K562 (cell line): Measurements from ENCODE around the gene TMEM41A. TPM values are rescaled to one million over a fixed set of nuclear protein-coding genes. Genes with fewer than 3 reads are reported as not detected.
"Not testable (repeated sequence)": the region's sequence is repeated elsewhere in the genome, so short reads cannot be mapped to it uniquely, and the experiment has no call there.

ENCODE experiments used
- ATAC-seq: fragments of 200-7000 bp; cut with Tn5 transposase; 3 replicates; pipeline ENCODE4 v1.9.1; 2020; ENCODE audit warnings: moderate library complexity
- BruUV-seq: library from RNA; stranded (reverse); fragments of 400-500 nt; replicated peaks from 2 replicates; lab custom pipeline; 2021; lab: Mats Ljungman, UMichigan
- CTCF ChIA-PET: fragments of 300-600 bp; formaldehyde crosslinking; extraction: SDS; loops from one replicate; lab custom pipeline; 2021; ENCODE audit warnings: low intra/inter-chr PET ratio; lab: Yijun Ruan, JAX
- POLR2A ChIA-PET: fragments of 300-600, 350-650 bp; sonication (Branson Sonifier 250); formaldehyde crosslinking; extraction: SDS; loops from one replicate; lab custom pipeline; 2021; ENCODE audit warnings: antibody characterized with exemption, inconsistent platforms; lab: Yijun Ruan, JAX
- DNase-seq, 4 experiments: peaks; one replicate each; pipeline versions ENCODE4 v3.0.0 to v3.0.0-alpha.2; 2011 to 2018; ENCODE audit warnings: low spot score in 3 of 4, mixed read lengths in 3 of 4; ENCODE audit errors: extremely low read depth in 1 of 4
- FAIRE-seq: peaks from 2 replicates; lab custom pipeline; 2011; peaks lifted over from hg19 to GRCh38; lab: Jason Lieb, UNC
- H2AFZ ChIP-seq: 2 replicates; pipeline ENCODE4 v1.6.0; 2011; ENCODE audit warnings: low read depth, low read length, control low read depth, inconsistent platforms
- H3K27ac ChIP-seq: fragments of 200-600 bp; 3 replicates; pipeline ENCODE4 v1.8.0; 2011; ENCODE audit warnings: low read depth, mild to moderate bottlenecking, control low read depth, inconsistent platforms, low read length, moderate library complexity, mixed read lengths; ENCODE audit errors: extremely low read depth
- H3K27me3 ChIP-seq, 2 experiments: fragments of 300-600 bp in 1 of 2; 2 replicates in 1 of 2; 3 replicates in 1 of 2; pipeline versions ENCODE4 v1.6.0 to v1.8.0; 2011; ENCODE audit warnings: inconsistent platforms in 2 of 2, low read length in 2 of 2, mild to moderate bottlenecking in 1 of 2, mixed read lengths in 1 of 2, moderate library complexity in 1 of 2; ENCODE audit not compliant: control insufficient read depth in 2 of 2, insufficient read depth in 2 of 2
- H3K36me3 ChIP-seq: fragments of 300-600 bp; 3 replicates; pipeline ENCODE4 v1.8.0; 2011; ENCODE audit warnings: mild to moderate bottlenecking, low read length, inconsistent platforms; ENCODE audit not compliant: control insufficient read depth, insufficient read depth
- H3K4me1 ChIP-seq, 2 experiments: fragments of 200-600 bp in 1 of 2; replicated peaks in 1 of 2; 2 replicates in 1 of 2; 3 replicates in 1 of 2; pipeline versions ENCODE4 v1.5.1 to v1.8.0; 2011; ENCODE audit warnings: inconsistent platforms in 2 of 2, low read length in 2 of 2, mild to moderate bottlenecking in 1 of 2, mixed read lengths in 1 of 2, moderate library complexity in 1 of 2; ENCODE audit not compliant: control insufficient read depth in 2 of 2, insufficient read depth in 2 of 2
- H3K4me2 ChIP-seq: 2 replicates; pipeline ENCODE4 v1.6.1; 2011; ENCODE audit warnings: low read length, control low read depth, inconsistent platforms, mixed read lengths; ENCODE audit not compliant: insufficient read depth
- H3K4me3 ChIP-seq: fragments of 200-600 bp; sonication (generic), shearing (Covaris generic); 2 replicates; pipeline ENCODE4 v1.5.1; 2016; ENCODE audit warnings: control low read depth, inconsistent platforms
- H3K79me2 ChIP-seq: fragments of 200-600 bp; 3 replicates; pipeline ENCODE4 v1.8.0; 2011; ENCODE audit warnings: low read length, inconsistent platforms; ENCODE audit not compliant: control insufficient read depth, insufficient read depth
- H3K9ac ChIP-seq, 2 experiments: 2 replicates each; pipeline versions ENCODE4 v1.6.0 to v1.6.1; 2011; ENCODE audit warnings: low read depth in 2 of 2, low read length in 2 of 2, control low read depth in 1 of 2, inconsistent platforms in 1 of 2, mild to moderate bottlenecking in 1 of 2, mixed read lengths in 1 of 2; ENCODE audit not compliant: insufficient read depth in 1 of 2
- H3K9me1 ChIP-seq: one replicate; pipeline ENCODE4 v1.6.0; 2011; ENCODE audit warnings: inconsistent platforms, mild to moderate bottlenecking, low read length, moderate library complexity; ENCODE audit not compliant: control insufficient read depth, insufficient read depth
- H3K9me3 ChIP-seq: replicated peaks from 2 replicates; pipeline ENCODE4 v1.5.1; 2011; ENCODE audit warnings: low read depth, low read length, inconsistent platforms; ENCODE audit not compliant: control insufficient read depth, insufficient read depth
- H4K20me1 ChIP-seq: replicated peaks from 2 replicates; pipeline ENCODE4 v1.6.1; 2011; ENCODE audit warnings: low read length, inconsistent platforms, mixed read lengths; ENCODE audit not compliant: control insufficient read depth, insufficient read depth
- YY1 ChIP-seq, 3 experiments: IDR thresholded peaks; 2 replicates each; pipeline ENCODE4 v1.6.1; 2011; ENCODE audit warnings: low read length in 2 of 3, mild to moderate bottlenecking in 2 of 3, moderate library complexity in 2 of 3, borderline replicate concordance in 1 of 3, control low read depth in 1 of 3, low read depth in 1 of 3; ENCODE audit not compliant: insufficient read depth in 3 of 3, insufficient replicate concordance in 2 of 3, control insufficient read depth in 1 of 3, insufficient read length in 1 of 3; ENCODE audit errors: extremely low read depth in 1 of 3
- WGBS: fragments of 100-300 bp; shearing (Covaris generic); methylation state at CpG from one replicate; pipeline ENCODE4 v1.1.6; 2016; ENCODE audit warnings: low coverage, mixed read lengths; ENCODE audit not compliant: insufficient coverage; ENCODE audit errors: missing lambda C conversion rate; 5-methylcytosine and 5-hydroxymethylcytosine counted together
- in situ Hi-C: fragments of 300-500 bp; cut with MboI; formaldehyde crosslinking; loops from 4 replicates; pipeline ENCODE4 v1.15.0; 2018; ENCODE audit warnings: inconsistent platforms, mixed read lengths
- intact Hi-C: fragments of 100-400 bp; cut with micrococcal nuclease; formaldehyde crosslinking; loops from 2 replicates; pipeline ENCODE4 v1.14.2; 2022
- polyA plus RNA-seq, 8 experiments: library from polyadenylated mRNA; depleted of rRNA in 4 of 8; stranded (reverse) in 5 of 8; unstranded in 3 of 8; fragments of >200 nt; fragmentation: Nextera tagmentation in 2 of 8; fragmentation: Illumina TruSeq in 1 of 8; extraction: Ambion mirVana in 2 of 8; extraction: Trizol in 1 of 8; gene quantifications; 2 replicates each; pipeline versions ENCODE4 v1.2.1 to v1.2.3, GENCODE V29; 2011 to 2014; ENCODE audit warnings: inconsistent platforms in 1 of 8, missing spikeins in 1 of 8
- total RNA-seq, 7 experiments: library from RNA; depleted of rRNA in 6 of 7; stranded (reverse); fragments of >200 nt in 6 of 7; fragmentation: Illumina TruSeq in 2 of 7; extraction: Trizol in 2 of 7; gene quantifications; 2 replicates each; pipeline versions ENCODE4 v1.2.1 to v1.2.3, GENCODE V29; 2011 to 2021; ENCODE audit warnings: low replicate concordance in 1 of 7
- TF ChIP-seq, protein P1 (sequence below): fragments of 450-650 bp; IDR thresholded peaks from one replicate; pipeline ENCODE4 v1.6.1; 2018; ENCODE audit warnings: mild to moderate bottlenecking, moderate library complexity; ENCODE audit not compliant: partially characterized antibody

TMEM41A gene
- total and polyA plus RNA-seq, 9 of the 15 experiments (the other 6 are each of a cell fraction or from before 2014, with no cell fraction given), result 22.5 to 65.9 (median 31.5) TPM

- POLR2A ChIA-PET, result interaction anchor here (0.5 to 1.4 kb wide), 7 partner anchors 9 to 222 kb away, joined by 3 to 4 read pairs (median 3); no protein-coding TSS in a partner anchor
- Histone ChIP-seq H3K9me1 (no peaks in the 10 kb centered on the region), H3K79me2 (no peaks in the 10 kb centered on the region; the same call in 2 of the 3 replicates), H4K20me1 (no peaks in the 10 kb centered on the region), H2AFZ (no peak overlapping the region; the same call in 1 of the 2 replicates), H3K27ac (no peak overlapping the region), H3K4me3 (no peak overlapping the region), H3K27me3 (no peaks in the 10 kb centered on the region), H3K36me3 (no peaks in the 10 kb centered on the region; the same call in 2 of the 3 replicates), H3K4me2 (no peak overlapping the region), H3K4me1 (peaks cover 11 to 31% of the 10 kb centered on the region in 2 experiments), H3K9ac (no peak overlapping the region), H3K9me3 (no peaks in the 10 kb centered on the region)
- no TSS peak for BruUV-seq
- intact Hi-C loops (no loop called here), in situ Hi-C loops (no loop called here)
- peak in 1 of 3 experiments; percentile 22 for TF ChIP-seq YY1 (IDR thresholded peaks at IDR 0.05; ENCODE audit: borderline replicate concordance in 1 of 3, control insufficient read depth in 1 of 3, extremely low read depth in 1 of 3, insufficient read depth in 3 of 3, insufficient read length in 1 of 3, insufficient replicate concordance in 2 of 3, low read depth in 1 of 3, low read length in 2 of 3)
- TF ChIP-seq, protein P1, sequence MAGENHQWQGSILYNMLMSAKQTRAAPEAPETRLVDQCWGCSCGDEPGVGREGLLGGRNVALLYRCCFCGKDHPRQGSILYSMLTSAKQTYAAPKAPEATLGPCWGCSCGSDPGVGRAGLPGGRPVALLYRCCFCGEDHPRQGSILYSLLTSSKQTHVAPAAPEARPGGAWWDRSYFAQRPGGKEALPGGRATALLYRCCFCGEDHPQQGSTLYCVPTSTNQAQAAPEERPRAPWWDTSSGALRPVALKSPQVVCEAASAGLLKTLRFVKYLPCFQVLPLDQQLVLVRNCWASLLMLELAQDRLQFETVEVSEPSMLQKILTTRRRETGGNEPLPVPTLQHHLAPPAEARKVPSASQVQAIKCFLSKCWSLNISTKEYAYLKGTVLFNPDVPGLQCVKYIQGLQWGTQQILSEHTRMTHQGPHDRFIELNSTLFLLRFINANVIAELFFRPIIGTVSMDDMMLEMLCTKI, result no peak
- no peak for FAIRE-seq
- CTCF ChIA-PET, result no interaction called here
- WGBS, result 41% methylated on average over 3 of the region's 3 CpGs
- DNase-seq, result no peak
- no peak for ATAC-seq
These were observed 29.3 kb downstream of the TMEM41A start for GRCh38 chr3:185469542-185469941.

- H3K4me2 ChIP-seq, H3K27ac ChIP-seq, H3K4me3 ChIP-seq, H3K9me3 ChIP-seq, DNase-seq, CTCF ChIA-PET, ATAC-seq, H3K9me1 ChIP-seq, H3K79me2 ChIP-seq, H3K9ac ChIP-seq, FAIRE-seq, intact Hi-C loops, in situ Hi-C loops, BruUV-seq, H3K27me3 ChIP-seq, H4K20me1 ChIP-seq, H3K36me3 ChIP-seq, H2AFZ ChIP-seq: not testable (repeated sequence)
- peaks cover 0 to 15% of the 10 kb centered on the region in 2 experiments; a peak in 3 of 5 replicates for H3K4me1 ChIP-seq
- POLR2A ChIA-PET, result interaction anchor here (0.8 to 0.9 kb wide), 2 partner anchors 10 to 17 kb away, joined by 3 read pairs; no protein-coding TSS in a partner anchor
- 44% methylated on average over 3 of the region's 5 CpGs for WGBS
These were observed 32.7 kb downstream of the TMEM41A start for GRCh38 chr3:185466123-185466522.
